ENCODE results near the gene FOXO1.

DNA sequence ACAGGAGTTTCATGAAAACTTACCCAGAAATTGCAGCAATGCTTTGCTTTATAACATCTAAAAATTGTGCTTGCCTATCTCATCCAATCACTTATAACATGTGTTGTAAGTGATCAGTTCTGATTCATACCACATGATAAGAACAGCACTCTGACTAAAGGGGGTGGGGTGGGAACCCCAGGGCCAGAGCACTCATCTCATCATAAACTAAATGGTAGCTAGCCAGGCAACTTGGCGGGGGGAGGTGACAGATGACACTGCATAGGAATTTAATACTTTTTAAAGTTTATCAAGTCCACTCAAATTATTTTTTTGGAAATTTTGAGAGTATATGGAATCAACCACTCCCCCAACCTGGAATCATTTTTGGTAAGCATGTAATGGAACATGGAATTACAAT, 42.1 kb downstream of the FOXO1 start:
- TF ChIP-seq, protein P1, sequence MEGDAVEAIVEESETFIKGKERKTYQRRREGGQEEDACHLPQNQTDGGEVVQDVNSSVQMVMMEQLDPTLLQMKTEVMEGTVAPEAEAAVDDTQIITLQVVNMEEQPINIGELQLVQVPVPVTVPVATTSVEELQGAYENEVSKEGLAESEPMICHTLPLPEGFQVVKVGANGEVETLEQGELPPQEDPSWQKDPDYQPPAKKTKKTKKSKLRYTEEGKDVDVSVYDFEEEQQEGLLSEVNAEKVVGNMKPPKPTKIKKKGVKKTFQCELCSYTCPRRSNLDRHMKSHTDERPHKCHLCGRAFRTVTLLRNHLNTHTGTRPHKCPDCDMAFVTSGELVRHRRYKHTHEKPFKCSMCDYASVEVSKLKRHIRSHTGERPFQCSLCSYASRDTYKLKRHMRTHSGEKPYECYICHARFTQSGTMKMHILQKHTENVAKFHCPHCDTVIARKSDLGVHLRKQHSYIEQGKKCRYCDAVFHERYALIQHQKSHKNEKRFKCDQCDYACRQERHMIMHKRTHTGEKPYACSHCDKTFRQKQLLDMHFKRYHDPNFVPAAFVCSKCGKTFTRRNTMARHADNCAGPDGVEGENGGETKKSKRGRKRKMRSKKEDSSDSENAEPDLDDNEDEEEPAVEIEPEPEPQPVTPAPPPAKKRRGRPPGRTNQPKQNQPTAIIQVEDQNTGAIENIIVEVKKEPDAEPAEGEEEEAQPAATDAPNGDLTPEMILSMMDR (IDR thresholded peaks at IDR 0.05; ENCODE audit: insufficient read depth, low read depth, low read length): no peak
- TF ChIP-seq EZH2 (IDR thresholded peaks at IDR 0.05; ENCODE audit: insufficient read depth, low read length): no peak

Measured in astrocyte (in vitro differentiated cells and primary cell).